Cardiac muscle cell (in vitro differentiated cells and primary cell): ENCODE data around the gene MT3. TPM values are rescaled to one million over a fixed set of nuclear protein-coding genes. Genes with fewer than 3 reads are reported as not detected.

Experiments
- DNase-seq, 2 donors: peaks; one replicate each; pipeline versions ENCODE4 v3.0.0 to v3.0.0-alpha.2; 2010 to 2017; ENCODE audit warnings: low read depth in 1 of 2, low spot score in 1 of 2
- H3K27ac ChIP-seq: fragments of 200-600 bp; sonication (generic); 2 replicates; pipeline ENCODE4 v1.5.1; 2016
- H3K27me3 ChIP-seq: fragments of 200-600 bp; sonication (generic); 2 replicates; pipeline ENCODE4 v1.6.0; 2016; ENCODE audit warnings: control low read depth
- H3K36me3 ChIP-seq: fragments of 200-600 bp; sonication (generic); 2 replicates; pipeline ENCODE4 v1.5.1; 2016; ENCODE audit warnings: control low read depth
- H3K4me1 ChIP-seq: fragments of 200-600 bp; sonication (generic); 2 replicates; pipeline ENCODE4 v1.8.1; 2017; ENCODE audit warnings: low read depth, mild to moderate bottlenecking, mixed run types
- H3K4me3 ChIP-seq: fragments of 200-600 bp; sonication (generic); 2 replicates; pipeline ENCODE4 v1.5.1; 2016; ENCODE audit warnings: mild to moderate bottlenecking
- H3K9me3 ChIP-seq: fragments of 200-600 bp; sonication (generic); 2 replicates; pipeline ENCODE4 v1.5.1; 2017; ENCODE audit warnings: low read depth, mild to moderate bottlenecking, control low read depth
- CTCF ChIP-seq: IDR thresholded peaks from 2 replicates; pipeline ENCODE4 v1.5.1; 2012; ENCODE audit warnings: low read depth, mild to moderate bottlenecking, low read length
- polyA plus RNA-seq: library from polyadenylated mRNA; unstranded; fragments of >200 nt; fragmentation: Nextera tagmentation; extraction: Ambion mirVana; gene quantifications from 2 replicates; pipeline ENCODE4 v1.2.1, GENCODE V29; 2016
- total RNA-seq: library from RNA; depleted of rRNA; stranded (reverse); fragments of >200 nt; gene quantifications from 2 replicates; pipeline ENCODE4 v1.2.3, GENCODE V29; 2016

The MT3 gene
- total and polyA plus RNA-seq, 2 experiments from 2014 or later = 1.0 TPM; not detected in 1

DNA sequence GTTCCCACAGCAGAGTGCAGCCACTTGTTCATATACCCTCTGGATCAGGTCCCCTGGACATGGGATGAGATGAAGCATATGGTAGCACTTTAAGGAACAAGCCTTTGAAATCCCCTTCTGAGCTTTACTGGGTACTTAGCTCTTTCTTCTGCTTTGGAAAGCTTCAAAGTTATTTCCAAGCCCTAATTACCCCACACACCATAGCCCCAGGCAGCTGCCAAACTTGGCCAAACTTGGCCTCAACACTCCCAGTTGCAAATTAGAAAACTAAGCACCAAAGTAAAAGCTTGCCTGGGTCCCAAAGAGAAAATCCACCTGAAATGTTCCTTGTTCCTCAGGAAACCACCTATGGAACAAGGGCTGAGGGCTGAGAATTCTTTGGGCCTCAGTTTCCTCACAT, 40.2 kb upstream of the MT3 start:
- Histone ChIP-seq H3K27ac (no peak overlapping the region), H3K4me1 (peaks cover 16% of the 10 kb centered on the region), H3K4me3 (no peak overlapping the region), H3K9me3 (no peaks in the 10 kb centered on the region), H3K27me3 (no peaks in the 10 kb centered on the region), H3K36me3 (no peaks in the 10 kb centered on the region)
- no peak for DNase-seq
- no peak for TF ChIP-seq CTCF

DNA sequence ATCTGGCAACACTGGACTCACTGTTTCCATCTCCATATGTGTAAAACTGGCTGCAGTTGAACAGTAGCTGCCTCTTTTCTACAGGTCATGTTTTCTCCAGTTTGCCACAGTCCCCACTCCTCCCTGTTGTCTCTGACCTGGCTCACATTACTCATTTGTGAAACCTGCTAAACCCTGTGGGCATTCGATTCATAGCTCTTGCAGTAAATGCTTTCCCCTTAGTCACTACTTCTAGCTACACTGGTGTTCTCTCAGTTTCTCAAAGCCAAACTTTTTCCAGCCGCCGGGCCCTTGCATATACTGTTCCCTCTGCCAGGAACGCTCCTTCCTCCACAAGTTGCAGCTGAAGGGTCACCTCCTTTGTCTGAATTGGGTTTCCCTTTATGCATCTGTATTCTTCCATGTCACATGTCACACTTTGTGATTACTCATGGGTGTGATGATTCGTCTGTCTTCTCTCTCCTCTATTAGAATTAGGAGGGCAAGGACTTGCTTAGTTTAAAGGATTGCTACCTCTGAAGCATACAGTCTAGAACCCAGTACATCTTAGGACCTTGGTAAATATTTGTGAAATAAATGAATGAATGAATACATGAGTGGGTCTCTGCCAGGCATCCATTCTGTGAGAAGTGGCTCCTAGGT, 39.5 kb upstream of the MT3 start:
- no peaks in the 10 kb centered on the region for H3K27me3 ChIP-seq
- no peaks in the 10 kb centered on the region for H3K9me3 ChIP-seq
- no peak for TF ChIP-seq CTCF
- no peaks in the 10 kb centered on the region for H3K36me3 ChIP-seq
- no peak for DNase-seq
- H3K4me3 ChIP-seq = no peak overlapping the region
- H3K27ac ChIP-seq = no peak overlapping the region
- H3K4me1 ChIP-seq = peaks cover 16% of the 10 kb centered on the region

GRCh38 chr16:56551796-56552738, 37.3 kb upstream of the MT3 start:
- Histone ChIP-seq H3K9me3 (no peaks in the 10 kb centered on the region), H3K4me3 (no peak overlapping the region), H3K36me3 (no peaks in the 10 kb centered on the region), H3K27me3 (peaks cover 4% of the 10 kb centered on the region), H3K27ac (peak overlapping the region; percentile 23), H3K4me1 (peaks cover 13% of the 10 kb centered on the region)
- no peak for TF ChIP-seq CTCF
- DNase-seq = peak in 1 of 2 donors; percentile 18

GRCh38 chr16:56554441-56554840, 34.9 kb upstream of the MT3 start:
- no peak overlapping the region for H3K27ac ChIP-seq
- peaks cover 4% of the 10 kb centered on the region for H3K4me1 ChIP-seq
- H3K9me3 ChIP-seq = no peaks in the 10 kb centered on the region
- peaks cover 4% of the 10 kb centered on the region for H3K27me3 ChIP-seq
- no peaks in the 10 kb centered on the region for H3K36me3 ChIP-seq
- no peak for TF ChIP-seq CTCF
- DNase-seq = no peak
- no peak overlapping the region for H3K4me3 ChIP-seq

GRCh38 chr16:56558024-56558747, 31.1 kb upstream of the MT3 start:
- H3K27ac ChIP-seq = no peak overlapping the region
- H3K9me3 ChIP-seq = no peaks in the 10 kb centered on the region
- peak in 1 of 2 donors; percentile 46 for DNase-seq
- H3K27me3 ChIP-seq = peaks cover 4% of the 10 kb centered on the region
- no peak overlapping the region for H3K4me3 ChIP-seq
- H3K4me1 ChIP-seq = no peaks in the 10 kb centered on the region
- TF ChIP-seq CTCF = no peak
- no peaks in the 10 kb centered on the region for H3K36me3 ChIP-seq
